HG03064 (cell line): ENCODE data around the gene AGAP1.

Source experiments
- ATAC-seq: cut with Tn5 transposase; IDR thresholded peaks from one replicate; pipeline ENCODE4 v1.9.1; 2021; ENCODE audit warnings: low read depth; ENCODE audit not compliant: unreplicated experiment

AGAP1 gene

GRCh38 chr2:235544689-235544969, 50.8 kb downstream of the AGAP1 start:
- no peak for ATAC-seq

- ATAC-seq, result no peak
Observed at GRCh38 chr2:235545339-235546150, 51.7 kb downstream of the AGAP1 start.

- ATAC-seq, result no peak
Observed at GRCh38 chr2:235546151-235546435, 52.2 kb downstream of the AGAP1 start.

GRCh38 chr2:235546436-235546835, 52.6 kb downstream of the AGAP1 start:
- no peak for ATAC-seq

GRCh38 chr2:235549735-235550377, 56.0 kb downstream of the AGAP1 start:
- ATAC-seq, result no peak

- no peak for ATAC-seq
Observed at GRCh38 chr2:235550378-235550760, 56.5 kb downstream of the AGAP1 start.

GRCh38 chr2:235550946-235551345, 57.1 kb downstream of the AGAP1 start:
- no peak for ATAC-seq

- no peak for ATAC-seq
Observed at GRCh38 chr2:235551965-235552364, 58.1 kb downstream of the AGAP1 start.

- no peak for ATAC-seq
Observed at GRCh38 chr2:235552671-235553070, 58.8 kb downstream of the AGAP1 start.

GRCh38 chr2:235553291-235553690, 59.4 kb downstream of the AGAP1 start:
- ATAC-seq, result no peak

- no peak for ATAC-seq
Observed at GRCh38 chr2:235553696-235554100, 59.9 kb downstream of the AGAP1 start.

GRCh38 chr2:235554385-235554784, 60.5 kb downstream of the AGAP1 start:
- no peak for ATAC-seq

- ATAC-seq, result no peak
Observed at GRCh38 chr2:235554936-235555335, 61.1 kb downstream of the AGAP1 start.

GRCh38 chr2:235555371-235555770, 61.5 kb downstream of the AGAP1 start:
- no peak for ATAC-seq

- no peak for ATAC-seq
Observed at GRCh38 chr2:235556086-235556485, 62.2 kb downstream of the AGAP1 start.

- ATAC-seq, result no peak
Observed at GRCh38 chr2:235556901-235557300, 63.1 kb downstream of the AGAP1 start.

GRCh38 chr2:235557903-235558302, 64.1 kb downstream of the AGAP1 start:
- no peak for ATAC-seq

GRCh38 chr2:235558572-235558971, 64.7 kb downstream of the AGAP1 start:
- no peak for ATAC-seq

GRCh38 chr2:235560345-235560744, 66.5 kb downstream of the AGAP1 start:
- ATAC-seq, result no peak

GRCh38 chr2:235561450-235561849, 67.6 kb downstream of the AGAP1 start:
- ATAC-seq, result no peak

GRCh38 chr2:235562065-235562747, 68.4 kb downstream of the AGAP1 start:
- no peak for ATAC-seq
